NCI-H524 (cell line): ENCODE results near the gene GALNT2.

Source experiments
- DNase-seq, 2 experiments: peaks; one replicate each; lab custom pipeline; 2025; lab: John Stamatoyannopoulos, UW

Gene GALNT2

DNA sequence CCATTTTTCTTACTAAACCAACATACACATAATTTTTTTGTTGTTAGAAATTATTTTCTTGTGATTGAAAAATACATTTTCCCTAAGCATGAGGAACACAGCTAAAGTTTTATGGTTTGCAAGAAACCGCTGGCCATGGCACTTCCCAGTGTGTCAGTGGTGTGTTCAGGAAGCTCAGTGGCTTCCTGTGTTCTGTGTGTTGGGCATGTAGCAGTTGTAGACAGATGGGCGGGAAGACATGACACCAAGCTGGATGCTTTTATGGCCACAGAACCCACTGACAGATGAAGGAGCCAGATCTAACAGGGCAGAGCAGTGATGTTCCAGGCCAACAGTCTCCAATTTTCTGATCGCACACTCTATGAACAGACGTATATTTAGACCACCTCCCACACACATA is 119.8 kb downstream of the GALNT2 start:
- no peak for DNase-seq

DNA sequence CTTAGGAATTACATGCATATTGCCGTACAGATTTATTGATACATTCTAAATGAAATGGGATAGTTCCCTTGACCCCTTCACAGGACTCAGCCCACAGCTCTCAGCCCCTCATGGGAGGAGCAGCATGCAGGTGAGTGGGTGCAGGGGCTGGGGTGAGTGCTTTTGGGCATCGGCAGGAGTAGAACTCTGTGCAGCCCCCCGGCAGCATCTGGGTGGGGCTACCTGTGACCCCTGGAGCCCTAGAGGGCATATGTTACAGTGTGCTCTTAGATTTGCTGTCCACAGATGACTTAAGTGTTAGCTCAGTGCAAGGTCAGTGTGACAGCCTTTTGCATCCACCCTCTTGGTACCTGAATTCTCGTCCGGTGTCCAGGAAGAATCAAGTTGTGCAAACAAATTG is 120.3 kb downstream of the GALNT2 start:
- DNase-seq, result no peak

- no peak for DNase-seq
These were observed 121.8 kb downstream of the GALNT2 start for GRCh38 chr1:230188826-230189225.

DNA sequence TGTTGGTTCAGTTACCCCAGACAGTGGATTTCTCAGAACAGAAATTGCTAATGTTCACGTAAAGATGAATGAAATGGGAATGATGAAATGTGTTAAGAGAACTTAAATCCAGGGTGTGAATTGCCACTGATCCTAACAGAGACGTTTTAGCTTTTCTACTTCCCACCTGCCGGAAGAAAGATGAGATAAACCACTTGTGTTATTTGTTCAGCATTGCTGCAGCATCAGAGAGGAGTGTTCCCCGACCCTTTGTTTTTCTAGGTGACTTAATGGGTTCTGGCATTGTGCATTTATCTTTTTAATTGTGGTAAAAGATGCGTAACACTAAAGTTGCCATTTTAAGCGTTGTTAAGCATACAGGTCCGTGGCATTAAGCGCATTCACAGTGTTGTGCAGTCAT is 122.3 kb downstream of the GALNT2 start:
- no peak for DNase-seq

GRCh38 chr1:230189824-230190223 is 122.8 kb downstream of the GALNT2 start:
- DNase-seq, result no peak

GRCh38 chr1:230191079-230191804 is 124.2 kb downstream of the GALNT2 start:
- no peak for DNase-seq

- no peak for DNase-seq
These were observed 124.8 kb downstream of the GALNT2 start for GRCh38 chr1:230191855-230192254.

GRCh38 chr1:230194525-230194924 is 127.5 kb downstream of the GALNT2 start:
- no peak for DNase-seq

DNA sequence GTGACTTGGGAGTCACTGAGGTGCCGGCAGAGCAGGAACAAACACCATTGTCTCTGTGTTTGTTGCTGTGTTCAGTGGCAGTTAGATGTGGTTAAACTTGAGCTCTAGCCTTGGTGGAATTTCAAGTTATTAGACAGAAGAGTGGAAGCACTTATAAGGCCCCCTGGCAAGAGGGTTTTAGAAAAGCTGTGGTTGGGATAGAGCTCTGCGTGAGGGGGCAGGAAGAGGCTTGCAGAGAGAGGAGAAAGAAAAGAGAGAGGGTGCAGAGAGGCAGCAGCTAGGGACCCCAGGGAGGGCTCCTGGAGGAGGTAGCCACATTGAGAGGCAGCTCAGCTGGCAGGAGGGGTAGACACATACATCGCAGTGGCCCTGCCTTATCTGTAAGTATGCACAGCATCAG is 128.2 kb downstream of the GALNT2 start:
- DNase-seq, result no peak

DNA sequence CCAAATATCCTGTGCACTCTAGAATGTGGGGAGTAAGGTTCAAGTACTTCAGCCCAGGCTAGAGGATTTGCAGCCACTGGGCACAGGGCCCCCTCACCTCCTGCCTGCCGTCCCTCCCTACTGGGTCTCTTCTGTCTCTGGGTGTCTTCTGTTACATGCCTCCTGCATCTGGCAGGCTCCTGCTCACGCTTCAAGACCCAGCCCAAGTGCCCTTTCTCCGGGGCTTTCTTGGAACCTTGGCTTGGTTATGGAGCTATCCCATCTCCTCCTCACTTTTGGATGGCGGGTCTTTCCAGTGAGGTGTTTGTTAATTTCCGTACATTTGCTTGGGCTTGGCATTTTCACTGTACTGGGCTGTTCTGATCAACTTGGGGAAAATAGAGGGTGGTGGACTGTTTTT is 129.0 kb downstream of the GALNT2 start:
- no peak for DNase-seq

GRCh38 chr1:230197644-230198567 is 130.9 kb downstream of the GALNT2 start:
- DNase-seq, result no peak

- DNase-seq, result no peak
These were observed 132.0 kb downstream of the GALNT2 start for GRCh38 chr1:230199034-230199433.

DNA sequence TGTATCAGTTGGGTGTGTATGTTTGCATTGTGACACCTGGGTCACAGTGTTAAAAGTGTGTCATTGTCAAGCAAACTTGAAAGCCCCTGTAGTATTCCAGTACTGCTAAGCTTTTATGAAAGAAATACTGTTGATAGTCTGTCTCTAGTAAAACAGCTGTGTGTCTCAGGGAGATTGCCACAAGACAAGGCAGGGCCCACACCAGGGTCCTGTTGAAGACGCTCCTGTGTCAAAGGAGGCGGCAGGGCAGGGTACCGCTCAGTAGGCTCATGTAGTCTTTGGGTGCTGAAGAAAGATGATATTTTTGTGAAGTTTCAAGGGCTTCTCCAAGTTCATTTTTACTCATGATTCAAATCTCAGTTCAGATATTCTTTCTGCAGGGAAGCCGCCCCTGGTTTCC is 132.5 kb downstream of the GALNT2 start:
- DNase-seq, result no peak

DNA sequence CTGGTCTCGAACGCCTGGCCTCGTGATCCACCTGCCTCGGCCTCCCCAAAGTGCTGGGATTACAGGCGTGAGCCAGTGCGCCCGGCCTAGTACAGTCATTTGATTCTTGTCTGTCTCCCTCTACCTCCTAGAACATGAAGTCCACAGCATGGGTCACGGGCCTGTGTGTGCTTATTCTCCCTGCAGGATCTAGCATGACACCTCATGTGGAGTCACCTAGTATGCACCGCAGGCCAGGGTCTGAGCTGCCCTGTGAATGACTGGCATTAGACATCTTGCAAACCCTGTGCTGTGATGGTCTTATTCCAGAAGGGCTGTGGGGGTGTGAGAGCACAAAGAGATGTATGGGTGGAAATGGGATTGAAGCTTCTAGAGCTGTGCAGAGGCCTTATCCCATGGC is 133.2 kb downstream of the GALNT2 start:
- DNase-seq, result no peak

- no peak for DNase-seq
These were observed 134.4 kb downstream of the GALNT2 start for GRCh38 chr1:230201445-230201844.

- no peak for DNase-seq
These were observed 137.8 kb downstream of the GALNT2 start for GRCh38 chr1:230204842-230205241.

DNA sequence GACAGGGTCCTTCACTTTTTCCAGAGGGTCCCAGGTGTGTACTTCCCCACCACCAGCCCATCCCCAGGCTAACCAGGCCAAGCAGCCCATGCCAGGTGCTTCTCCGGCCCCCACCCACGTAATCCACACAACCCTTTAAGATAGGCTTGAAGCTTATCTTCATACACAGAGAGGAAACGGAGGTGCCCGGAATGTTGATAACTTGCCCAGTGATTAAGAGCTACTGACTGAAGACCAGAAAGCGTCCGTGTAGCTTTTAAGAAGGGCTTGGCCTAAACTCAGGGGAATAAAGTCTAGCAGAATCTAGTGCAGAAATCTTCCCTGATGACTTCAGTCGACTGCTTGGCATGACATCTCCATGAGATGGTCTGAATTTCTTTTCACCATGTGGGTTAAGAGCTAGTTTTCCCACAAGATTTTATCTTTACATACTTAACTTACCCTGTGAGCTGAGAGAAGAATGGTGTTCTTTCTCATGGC is 138.7 kb downstream of the GALNT2 start:
- no peak for DNase-seq

DNA sequence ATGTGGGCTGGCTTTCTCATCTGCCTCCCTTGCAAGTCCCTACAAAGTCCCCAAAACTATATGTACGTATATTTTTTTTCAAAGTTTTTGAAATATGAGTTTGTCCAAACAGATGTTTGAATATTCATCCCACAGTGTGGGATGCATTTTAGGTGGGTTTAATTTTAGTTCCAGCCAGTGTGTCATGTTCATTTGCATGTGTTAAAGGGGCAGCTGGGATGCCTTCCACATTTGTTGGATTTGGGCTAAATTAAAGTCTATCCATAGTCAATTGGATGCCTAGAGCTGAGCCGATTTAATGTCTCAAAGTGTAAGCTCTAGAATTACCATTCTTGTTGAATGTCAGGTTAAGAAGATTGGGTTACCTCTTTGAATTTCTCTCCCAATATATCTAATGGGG is 139.2 kb downstream of the GALNT2 start:
- no peak for DNase-seq

- no peak for DNase-seq
These were observed 139.9 kb downstream of the GALNT2 start for GRCh38 chr1:230206976-230207375.

DNA sequence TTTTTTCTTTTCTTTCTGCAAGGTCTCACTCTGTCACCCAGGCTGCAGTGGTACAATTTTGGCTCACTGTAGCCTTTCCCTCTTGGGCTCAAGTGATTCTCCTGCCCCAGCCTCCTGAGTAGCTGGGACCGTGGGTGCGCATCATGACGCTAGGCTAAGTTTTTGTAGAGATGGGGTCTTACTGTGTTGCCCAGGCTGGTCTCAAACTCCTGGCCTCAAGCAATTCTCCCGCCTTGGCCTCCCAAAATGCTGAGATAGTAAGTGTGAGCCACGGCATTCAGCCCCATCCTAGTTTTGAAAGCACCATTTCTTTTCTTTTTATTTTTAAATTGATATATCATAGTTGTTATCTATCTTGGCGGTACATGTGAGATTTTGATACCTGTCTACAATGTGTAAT is 140.6 kb downstream of the GALNT2 start:
- no peak for DNase-seq

GRCh38 chr1:230208619-230209261 is 141.7 kb downstream of the GALNT2 start:
- no peak for DNase-seq

- DNase-seq, result no peak
These were observed 143.4 kb downstream of the GALNT2 start for GRCh38 chr1:230210326-230210980.
